Measurements from ENCODE around the gene RORC. TPM values are rescaled to one million over a fixed set of nuclear protein-coding genes. Genes with fewer than 3 reads are reported as not detected.

The RORC gene
- total RNA-seq, 1 experiment from 2014 or later = not detected

DNA sequence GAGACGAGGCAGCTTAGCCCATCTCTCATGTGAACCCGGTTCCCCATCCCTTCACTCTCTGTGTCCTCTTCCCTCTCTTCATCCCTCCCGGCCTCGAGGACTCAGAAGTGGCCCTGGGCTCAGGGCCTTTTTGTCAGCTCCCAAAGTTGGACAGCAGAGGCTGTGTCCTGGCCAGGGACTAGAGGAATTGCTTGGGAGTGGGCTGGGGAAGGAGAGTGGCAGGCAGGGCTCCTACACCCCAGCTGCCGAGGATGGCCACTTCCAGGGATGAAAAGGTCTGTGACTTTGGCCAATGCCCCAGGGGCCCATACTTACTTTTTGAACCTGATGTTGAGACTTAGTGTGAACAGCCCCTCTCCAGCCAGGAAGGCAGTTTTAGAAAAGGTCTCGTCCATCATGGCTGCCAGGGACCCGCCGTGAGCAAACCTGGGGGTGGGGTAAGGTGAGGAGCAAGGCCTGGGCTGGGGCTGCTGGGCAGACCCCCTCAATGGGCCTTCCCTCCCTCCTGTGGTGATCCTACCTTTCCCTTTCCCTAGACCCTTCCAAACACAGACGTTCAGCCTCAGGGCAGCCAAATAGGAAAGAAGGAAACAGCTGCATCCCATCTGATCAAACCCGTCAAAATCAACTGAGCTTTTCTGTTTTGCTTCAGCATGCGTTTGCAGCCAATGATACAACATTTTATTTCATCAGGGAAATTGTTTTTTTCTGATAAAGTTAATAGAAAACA is 16.4 kb upstream of the RORC start:
- no peak for DNase-seq (ENCODE audit: low read depth)

DNA sequence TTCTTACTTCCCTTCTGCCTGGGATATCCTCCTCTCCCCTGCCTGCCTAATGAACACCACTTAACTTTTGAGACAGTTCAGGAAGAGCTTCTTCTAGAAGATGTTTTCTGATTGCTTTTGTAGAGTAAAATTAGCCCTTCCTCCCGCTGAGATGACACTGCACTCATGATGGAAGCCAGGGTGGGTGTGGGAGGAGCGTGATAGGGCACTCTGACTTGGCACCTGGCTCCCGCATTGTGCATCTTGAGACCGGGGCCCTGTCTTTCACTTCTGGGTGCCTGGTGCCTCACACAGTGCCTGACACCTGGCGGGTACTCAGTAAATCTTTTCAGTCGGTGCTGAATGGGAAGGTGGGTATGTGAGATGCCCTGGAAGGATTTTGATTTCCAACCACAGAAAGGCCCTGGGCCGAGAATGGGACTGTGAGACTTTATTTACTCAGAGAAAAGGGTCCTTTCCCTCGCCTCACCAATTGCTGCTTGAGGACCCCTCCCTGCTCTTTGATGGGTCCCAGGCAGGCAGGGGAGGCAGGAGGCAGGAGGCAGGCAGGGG is 15.2 kb upstream of the RORC start:
- no peak for DNase-seq (ENCODE audit: low read depth)

DNA sequence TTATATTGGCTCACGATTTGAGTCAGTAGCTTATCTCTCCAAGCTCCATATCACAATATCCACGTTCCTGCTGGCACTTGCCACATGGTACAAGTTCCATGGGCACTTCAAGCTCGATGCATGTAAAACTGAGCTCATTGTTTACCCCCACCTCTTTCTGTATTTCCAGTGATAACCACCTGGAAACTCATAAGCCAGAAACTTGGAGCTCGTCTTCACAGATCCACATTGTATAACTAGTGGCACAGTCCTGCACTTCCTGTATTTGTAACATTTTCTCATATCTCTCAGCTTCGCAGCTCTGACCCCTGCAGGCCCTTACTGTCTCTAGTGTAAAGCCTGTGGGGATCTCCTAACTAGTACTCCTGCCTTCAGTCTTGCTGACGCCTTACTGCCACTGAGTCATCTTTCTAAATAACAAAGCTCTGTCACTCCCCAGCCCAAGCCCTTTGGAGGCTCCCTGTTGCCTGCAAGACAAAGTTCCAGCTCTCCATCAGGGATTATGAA is 14.5 kb upstream of the RORC start:
- peak; percentile 45 for DNase-seq (ENCODE audit: low read depth)

DNA sequence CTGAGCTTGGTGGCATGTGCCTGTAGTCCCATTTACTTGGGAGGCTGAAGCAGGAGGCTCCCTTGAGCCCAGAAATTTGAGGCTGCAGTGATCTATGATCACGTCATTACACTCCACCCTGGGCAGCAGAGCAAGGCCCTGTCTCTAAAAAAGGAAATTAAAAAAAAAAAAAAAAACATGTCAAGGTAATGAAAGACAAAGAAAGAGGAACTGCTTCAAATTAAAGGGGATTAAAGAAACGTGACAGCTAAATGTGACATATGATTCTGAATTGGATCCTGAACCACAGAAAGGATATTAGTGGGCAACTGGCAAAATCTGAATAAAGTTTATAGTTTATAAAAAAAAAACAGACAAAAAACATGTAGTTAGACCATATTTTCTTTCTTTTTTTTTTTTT is 11.8 kb upstream of the RORC start:
- DNase-seq (ENCODE audit: low read depth) = no peak

DNA sequence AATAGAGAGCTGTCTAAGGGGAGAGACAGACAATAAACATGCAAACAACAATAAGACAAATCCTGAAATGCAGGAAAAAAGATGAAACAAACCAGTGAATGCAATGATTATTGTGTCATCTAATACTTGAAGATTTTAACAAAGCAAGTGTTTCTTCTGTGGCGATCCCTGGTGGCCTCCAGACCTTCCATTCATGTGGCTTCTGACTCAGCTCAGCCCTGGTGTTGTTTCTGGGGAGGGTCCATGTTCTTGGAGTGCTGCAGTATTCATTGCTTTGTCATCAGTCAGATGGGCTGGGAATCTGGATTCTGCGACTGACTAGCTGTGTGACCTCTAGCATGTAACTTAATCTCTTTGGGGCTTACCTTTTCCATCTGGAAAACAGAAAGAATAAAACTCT is 9.5 kb upstream of the RORC start:
- DNase-seq (ENCODE audit: low read depth) = peak; percentile 77

DNA sequence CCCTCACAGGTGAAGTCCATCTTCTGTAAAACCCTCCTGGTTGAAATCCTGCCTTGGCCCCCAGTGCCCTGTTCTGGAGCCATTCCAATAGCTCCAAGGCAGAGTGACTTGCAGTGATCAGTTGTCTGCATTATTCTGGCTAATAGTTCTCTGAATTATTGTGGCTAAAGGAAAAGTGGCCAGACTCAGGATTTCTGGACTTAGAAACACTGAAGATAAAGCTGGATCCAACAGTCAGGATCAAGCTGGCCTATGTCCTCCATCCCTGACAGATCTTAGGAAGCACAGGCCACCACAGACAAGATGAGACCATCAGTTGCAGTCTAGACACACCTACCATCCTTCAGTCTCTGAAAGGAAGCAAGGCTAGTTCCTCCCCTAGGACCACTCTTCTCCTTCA is 8.8 kb upstream of the RORC start:
- no peak for DNase-seq (ENCODE audit: low read depth)

DNA sequence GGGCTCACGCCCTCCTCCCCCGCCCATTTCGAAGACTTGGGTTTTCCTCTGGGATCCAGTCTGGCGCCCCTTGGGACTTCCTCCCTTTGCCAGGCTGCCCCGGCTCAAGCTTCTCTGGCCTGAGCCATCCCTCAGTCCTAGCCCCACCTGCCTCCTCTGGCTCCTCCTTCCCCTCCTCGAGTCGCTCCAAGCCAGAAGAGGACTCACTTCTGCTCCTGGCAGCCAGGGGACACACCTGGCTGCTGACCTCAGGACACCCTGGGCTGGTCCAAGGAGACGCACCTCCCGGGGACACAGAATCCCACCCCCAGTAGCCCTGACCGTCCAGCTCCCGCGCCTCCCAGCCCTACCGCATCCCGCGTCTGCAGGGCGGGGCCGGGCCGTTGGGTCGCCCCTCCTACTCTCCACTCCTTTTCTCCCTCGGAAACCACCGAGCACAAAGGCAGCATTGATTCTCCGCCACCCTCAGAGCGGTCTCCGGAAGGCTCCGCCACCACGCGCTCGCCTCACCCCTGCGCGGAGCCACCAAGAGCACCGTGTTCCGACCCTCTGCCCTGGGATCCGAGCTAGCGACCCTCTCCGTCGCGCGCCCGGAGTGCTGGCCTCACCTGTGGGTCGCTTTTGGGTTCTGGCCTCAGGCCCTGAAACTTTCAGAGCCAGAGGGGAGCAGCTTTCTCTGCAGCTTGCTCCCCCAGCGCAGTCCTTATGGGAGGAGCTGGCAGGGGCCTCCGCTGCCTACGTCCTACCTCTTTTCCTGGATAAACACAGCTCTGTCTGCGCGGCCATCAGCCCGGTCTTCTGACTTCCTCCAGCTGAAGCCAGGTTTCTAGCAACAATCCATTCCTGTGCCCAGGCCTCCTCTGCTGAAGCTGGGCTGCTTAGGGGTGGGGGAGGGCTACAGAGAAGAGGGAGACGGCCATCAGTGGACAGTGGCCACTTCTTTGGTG is 8.1 kb upstream of the RORC start, which contains the start of gene C2CD4D:
C2CD4D (minus strand) TSS at position 364 of the 947 bp plus-strand sequence. CDS start 831 bp downstream, outside the sequence.
- peak; percentile 68 for DNase-seq (ENCODE audit: low read depth)

DNA sequence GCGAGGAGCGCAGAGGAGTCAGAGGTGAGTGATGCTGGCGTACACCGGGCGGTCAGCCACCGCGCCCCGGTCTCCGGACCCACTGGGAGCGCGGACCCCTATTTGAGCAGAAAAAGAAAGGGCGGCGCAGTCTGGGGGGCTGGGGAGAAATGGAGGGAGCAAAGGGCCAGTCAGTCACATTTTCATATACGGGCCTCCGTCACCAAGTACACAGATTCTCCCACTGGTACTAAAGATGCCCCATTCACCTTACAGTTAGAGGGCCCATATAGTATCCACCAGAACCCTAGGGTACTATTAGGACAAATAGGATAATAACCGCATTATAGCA is 7.4 kb upstream of the RORC start:
- DNase-seq (ENCODE audit: low read depth) = no peak

DNA sequence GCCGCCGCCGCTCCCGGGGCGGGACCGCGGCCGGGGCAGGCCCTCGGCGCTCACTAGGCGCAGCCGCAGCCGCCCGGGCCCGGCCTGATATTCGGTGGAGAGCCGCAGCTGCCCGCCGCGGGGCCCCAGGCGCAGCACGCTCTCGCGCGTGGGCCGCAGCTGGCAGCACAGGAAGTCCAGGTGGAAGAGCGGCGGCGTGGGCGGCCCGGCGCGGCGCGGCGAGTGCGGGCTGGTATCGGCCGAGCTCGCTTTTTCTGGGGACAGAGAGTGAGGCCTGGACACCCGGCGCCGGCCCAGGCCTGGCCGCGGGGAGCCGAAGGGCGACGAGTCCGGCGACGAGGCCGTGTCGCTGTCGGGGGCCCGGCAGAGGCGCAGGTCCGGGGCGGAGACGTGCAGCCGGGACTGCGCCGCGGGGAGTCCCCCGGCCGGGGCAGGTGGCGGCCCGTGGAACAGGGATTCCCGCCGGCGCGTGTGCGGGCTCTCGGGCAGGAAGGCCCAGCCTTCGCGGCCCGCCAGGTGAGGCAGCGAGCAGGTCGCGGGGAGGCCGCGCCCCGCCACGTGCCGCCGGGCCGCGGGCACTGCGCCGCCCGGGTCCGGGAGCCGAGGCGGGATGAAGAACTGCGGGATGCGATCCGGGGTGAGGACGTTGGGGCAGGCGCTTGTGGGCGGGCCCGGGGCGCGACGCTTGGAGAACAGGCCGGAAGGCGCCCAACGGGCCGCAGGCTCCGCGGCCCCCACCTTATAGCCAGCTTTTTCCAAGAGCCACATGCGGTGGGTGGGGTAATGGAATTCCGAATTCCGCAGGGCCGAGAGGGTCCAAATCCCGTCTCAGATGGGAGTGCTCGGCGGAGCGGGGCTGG is 6.8 kb upstream of the RORC start:
- no peak for DNase-seq (ENCODE audit: low read depth)

DNA sequence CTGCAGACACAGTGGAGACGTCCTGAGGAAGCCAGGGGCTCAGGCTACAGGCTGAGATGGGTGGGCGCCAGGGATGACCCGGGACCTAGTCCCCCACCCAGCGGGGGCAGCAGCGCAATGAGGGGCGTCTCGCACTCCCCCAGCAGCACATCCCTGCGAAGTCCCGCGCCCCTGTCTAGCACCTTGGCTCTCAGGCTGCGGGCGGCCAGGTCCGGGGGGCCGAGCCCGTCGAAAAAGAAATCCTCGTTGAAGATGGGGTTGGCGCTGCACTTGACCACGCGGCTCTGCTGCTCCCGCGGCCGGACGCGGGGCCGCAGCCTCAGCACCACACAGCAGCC is 6.3 kb upstream of the RORC start:
- no peak for DNase-seq (ENCODE audit: low read depth)

DNA sequence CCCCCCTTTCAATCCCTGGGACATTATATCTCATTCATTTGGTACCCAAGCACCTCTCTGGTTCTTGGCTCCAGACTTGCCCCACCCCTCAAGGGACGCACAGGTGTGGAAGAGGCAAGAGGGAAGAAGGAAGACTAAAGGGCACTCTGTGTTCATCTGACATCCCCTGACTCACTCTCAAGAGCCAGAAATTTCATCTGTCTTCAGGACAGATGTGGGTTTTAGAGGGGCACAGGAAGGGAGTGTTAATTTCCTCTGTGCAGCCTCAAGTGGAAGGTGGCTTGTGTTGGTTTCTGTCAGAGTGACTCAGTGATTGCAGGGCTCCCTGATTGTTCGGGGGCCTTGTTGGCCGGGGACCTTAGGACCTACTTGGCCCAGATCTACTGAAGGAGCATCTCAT is 5.6 kb upstream of the RORC start:
- DNase-seq (ENCODE audit: low read depth) = no peak

DNA sequence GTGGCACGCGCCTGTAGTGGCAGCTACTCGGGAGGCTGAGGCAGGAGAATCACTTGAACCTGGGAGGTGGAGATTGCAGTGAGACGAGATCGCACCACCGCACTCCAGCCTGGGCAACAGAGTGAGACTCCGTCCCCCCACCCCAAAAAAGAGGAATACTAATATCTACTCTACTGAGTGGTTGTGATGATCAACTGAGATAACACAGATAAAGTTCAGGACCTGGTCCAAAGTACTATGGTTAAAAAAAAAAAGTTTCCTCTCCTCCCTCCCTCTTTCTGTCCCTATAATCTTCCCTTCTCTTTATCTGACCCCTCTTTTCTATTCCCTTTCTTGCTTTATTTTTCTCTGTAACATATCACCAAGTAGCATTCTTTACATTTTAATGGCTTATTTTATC is 4.0 kb upstream of the RORC start:
- no peak for DNase-seq (ENCODE audit: low read depth)

DNA sequence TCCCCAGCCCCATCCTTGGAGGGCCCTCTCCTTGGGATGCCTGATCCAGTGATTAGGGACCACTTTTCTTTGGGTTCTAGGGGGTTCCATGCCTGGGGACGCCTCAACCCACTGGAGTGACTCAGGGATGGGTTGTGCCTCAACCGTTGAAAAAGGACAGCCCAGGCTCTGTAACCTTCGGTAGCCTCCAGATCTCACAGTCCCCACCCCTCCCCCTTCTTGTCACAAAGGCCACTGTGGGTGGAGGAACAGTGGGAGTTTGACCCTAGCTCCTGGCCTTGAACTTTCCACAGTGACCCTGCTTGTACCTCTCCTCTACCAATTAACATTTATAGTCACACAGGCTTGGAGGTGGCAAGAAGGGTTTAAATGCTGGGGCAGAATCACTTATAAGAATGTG is 2.6 kb upstream of the RORC start:
- DNase-seq (ENCODE audit: low read depth) = no peak

DNA sequence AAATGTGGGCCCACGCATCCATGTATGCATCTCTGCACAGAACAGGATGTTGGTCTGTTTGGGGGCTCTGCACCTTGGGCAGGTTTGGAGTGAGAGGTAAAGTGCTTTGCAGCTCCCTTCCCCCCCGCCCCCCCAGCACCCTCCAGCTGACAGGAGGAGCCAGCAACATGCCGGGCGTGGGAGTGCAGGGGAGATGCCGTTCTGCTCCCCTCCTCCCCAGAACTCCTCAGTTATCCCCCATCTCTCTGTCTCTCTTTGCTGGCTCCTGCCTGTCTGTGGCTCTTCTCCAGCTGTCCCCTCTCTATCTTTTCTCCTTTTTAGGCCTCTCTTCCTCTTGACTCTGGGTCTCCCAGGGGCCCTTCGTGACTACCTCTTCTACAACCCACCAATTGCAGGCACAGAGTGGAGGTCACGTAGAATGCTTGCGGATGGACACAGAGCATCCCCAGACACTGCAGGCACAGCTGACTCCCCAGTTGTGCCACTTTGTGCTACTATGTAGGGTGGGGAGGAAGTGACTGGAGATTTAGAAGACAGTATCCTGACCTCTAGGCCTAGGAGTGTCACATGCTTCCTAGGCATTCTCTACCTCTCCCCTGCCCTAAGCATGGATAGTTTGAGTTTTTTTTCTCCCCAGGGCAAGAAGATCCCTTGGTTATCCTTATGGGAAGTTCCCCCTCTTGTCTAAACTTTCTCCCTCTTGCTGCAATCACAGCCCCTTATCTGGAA is 1.7 kb upstream of the RORC start:
- DNase-seq (ENCODE audit: low read depth) = no peak

DNA sequence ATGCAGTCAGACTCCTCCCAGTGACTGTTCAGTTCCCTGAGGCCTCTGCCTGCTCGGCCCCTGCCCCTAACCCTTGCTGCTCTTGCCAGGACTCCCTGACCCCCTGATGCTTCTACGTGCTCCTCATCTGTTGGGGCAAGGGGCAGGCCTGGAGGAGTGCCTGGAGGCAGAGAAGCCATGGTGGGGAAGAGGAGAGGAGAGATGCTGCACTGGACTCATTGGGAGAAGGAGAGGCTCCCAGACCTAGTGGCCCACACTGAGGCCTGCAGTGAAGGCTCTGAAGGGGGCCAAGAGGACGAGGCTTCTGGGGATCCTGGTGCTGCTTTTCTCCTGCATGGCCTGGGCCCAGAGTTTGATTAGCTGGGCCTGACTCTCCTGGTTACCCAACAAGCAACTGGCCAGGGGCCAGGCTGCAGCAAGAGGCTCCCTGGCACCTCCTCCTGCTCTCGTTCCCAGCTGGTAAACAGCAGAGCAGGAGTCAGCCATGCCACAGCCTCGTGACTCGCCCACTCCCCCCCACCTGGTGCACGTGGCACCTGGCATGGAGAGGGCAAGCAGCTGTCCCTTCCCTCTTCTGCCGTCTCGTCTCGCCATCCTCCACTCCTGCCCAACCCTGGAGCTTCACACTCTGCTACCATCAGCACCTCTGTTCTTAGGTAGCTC is 847 bp upstream of the RORC start:
- DNase-seq (ENCODE audit: low read depth) = no peak

DNA sequence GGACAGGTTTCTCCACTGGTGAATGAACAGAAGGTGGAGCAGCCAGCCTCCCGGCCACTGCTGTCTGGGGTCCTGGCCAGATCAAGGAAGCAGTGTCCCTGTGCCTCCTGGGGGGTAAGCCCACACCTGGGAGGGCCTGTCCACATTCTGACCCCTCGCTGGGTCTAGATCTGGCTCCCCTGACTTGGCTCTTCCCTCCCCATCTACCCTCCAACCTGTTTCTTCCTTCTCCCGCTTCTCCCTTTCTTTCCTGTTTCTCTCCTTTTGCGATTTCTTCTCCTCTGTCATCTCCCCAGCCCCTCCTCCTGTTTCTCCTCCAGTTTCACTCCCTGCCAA is 378 bp downstream of the RORC start:
- DNase-seq (ENCODE audit: low read depth) = no peak

DNA sequence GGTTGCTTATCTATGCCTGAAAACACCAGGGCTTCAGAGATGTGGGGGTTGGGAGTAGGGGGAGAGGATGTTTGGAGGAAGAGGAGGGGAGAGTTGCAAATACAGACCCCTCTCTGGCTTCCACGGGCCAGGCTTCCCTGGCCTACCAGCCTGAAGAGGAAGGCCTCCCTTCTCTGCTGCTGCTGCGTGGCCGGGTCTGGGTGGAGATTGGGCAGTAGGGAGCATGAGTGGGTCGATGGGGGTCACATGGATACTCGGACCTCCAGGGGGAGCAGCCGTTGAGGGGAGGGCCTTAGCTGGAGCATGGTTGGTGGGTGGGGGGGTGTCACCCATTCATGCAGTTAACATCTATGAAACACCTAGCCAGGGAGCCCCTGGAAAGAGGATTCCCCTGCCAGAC is 1.5 kb downstream of the RORC start:
- no peak for DNase-seq (ENCODE audit: low read depth)

DNA sequence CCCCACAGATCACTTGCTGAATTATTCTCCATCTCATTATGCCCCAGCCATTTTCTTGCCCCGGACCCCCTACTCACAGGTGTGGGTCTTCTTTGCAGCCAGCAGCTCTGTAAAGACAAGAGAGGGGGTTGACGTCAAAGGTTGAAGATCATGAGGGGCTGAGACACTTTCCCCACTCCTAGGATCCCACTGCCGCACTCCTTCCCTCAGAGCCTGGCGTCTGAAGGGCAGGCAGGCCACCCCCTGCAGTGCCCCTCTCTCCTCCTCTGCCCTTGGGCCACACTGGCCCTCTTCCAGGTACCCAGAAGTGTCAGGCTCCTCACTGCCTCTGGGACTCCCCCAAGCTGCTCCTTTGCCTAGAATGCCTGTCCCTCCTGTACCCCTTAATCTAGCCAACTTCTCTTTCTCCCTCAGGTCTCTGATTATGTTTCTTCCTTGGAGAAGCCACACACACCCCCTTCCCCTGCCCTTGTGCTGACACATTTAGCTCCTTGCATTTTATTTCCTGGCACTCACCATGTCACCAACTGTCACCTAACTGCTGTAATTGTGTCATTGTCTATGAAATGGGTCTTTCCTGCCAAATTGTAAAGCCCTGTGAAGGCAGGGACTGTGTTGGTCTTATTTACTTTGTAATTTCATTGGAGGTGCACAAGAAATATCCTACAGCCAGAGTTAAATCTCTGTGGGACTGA is 2.1 kb downstream of the RORC start:
- no peak for DNase-seq (ENCODE audit: low read depth)

DNA sequence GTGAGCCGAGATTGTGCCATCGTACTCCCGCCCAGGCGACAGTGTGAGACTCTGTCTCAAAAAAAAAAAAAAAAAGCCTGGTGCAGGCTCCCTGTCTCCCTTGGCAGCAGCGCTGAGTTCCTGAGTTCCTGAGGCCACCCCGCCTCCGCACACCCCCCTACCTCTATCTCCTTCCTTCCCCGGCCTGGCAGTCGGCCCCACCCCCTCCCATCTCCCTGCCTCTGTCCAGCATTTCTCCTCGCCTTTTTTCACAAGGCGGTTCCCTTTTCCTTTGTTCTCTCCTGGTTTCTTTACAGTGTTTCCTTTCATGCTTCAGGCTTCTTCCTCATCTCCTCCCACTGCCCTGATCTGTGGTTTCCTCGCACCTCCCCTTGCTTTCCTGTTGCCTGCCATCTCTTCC is 2.7 kb downstream of the RORC start:
- DNase-seq (ENCODE audit: low read depth) = peak; percentile 62

DNA sequence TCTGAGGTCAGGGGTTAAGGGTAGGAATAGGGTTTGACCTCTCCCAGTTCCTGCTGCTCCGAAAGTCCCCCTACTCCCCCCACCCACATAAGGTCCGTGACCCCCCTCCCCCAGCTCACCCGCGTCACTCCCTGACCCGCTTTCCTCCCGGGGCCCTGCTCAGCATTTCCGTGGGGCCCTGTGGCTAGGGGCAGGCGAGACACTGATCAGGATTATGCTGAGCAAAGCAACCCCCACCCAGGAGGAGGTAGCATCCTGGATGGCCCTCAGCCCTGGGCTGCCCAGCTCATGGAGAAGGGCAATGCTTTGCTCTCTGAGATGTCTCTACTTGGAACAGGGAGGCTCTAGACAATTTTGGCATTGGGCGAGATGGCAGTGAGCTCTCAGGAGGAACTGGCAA is 3.7 kb downstream of the RORC start:
- DNase-seq (ENCODE audit: low read depth) = no peak
